ENCODE data around the gene APEH.

- TF ChIP-seq, protein P1, sequence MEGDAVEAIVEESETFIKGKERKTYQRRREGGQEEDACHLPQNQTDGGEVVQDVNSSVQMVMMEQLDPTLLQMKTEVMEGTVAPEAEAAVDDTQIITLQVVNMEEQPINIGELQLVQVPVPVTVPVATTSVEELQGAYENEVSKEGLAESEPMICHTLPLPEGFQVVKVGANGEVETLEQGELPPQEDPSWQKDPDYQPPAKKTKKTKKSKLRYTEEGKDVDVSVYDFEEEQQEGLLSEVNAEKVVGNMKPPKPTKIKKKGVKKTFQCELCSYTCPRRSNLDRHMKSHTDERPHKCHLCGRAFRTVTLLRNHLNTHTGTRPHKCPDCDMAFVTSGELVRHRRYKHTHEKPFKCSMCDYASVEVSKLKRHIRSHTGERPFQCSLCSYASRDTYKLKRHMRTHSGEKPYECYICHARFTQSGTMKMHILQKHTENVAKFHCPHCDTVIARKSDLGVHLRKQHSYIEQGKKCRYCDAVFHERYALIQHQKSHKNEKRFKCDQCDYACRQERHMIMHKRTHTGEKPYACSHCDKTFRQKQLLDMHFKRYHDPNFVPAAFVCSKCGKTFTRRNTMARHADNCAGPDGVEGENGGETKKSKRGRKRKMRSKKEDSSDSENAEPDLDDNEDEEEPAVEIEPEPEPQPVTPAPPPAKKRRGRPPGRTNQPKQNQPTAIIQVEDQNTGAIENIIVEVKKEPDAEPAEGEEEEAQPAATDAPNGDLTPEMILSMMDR (IDR thresholded peaks at IDR 0.05): no peak
- TF ChIP-seq POLR2A (IDR thresholded peaks at IDR 0.05): no peak
Observed at GRCh38 chr3:49639551-49639950, 34.6 kb upstream of the APEH start.

Data from transverse colon (tissue), 3 donors.